ENCODE data around the gene PNLIPRP3. TPM values are rescaled to one million over a fixed set of nuclear protein-coding genes. Genes with fewer than 3 reads are reported as not detected.

PNLIPRP3 gene
- total RNA-seq, 3 donors from 2014 or later, result 0.28 TPM; not detected in 2

- Histone ChIP-seq H3K4me3 (no peak overlapping the region), H3K36me3 (ENCODE audit: low read depth) (no peaks in the 10 kb centered on the region), H3K9me3 (no peaks in the 10 kb centered on the region), H3K4me1 (ENCODE audit: low read depth) (no peaks in the 10 kb centered on the region)
- no peak for TF ChIP-seq CTCF (IDR thresholded peaks at IDR 0.05)
- DNase-seq, result no peak
- ATAC-seq, result no peak
- intact Hi-C loops (cut with DNase I, micrococcal nuclease), result no loop called here
Observed at GRCh38 chr10:116472891-116473290, 45.2 kb downstream of the PNLIPRP3 start.

- Histone ChIP-seq H3K4me3 (no peak overlapping the region), H3K4me1 (ENCODE audit: low read depth) (no peaks in the 10 kb centered on the region), H3K9me3 (no peaks in the 10 kb centered on the region), H3K36me3 (ENCODE audit: low read depth) (no peaks in the 10 kb centered on the region)
- ATAC-seq (no peak), DNase-seq (no peak)
- no peak for TF ChIP-seq CTCF (IDR thresholded peaks at IDR 0.05)
- intact Hi-C loops (cut with DNase I, micrococcal nuclease), result no loop called here
Observed at GRCh38 chr10:116475866-116476265, 48.2 kb downstream of the PNLIPRP3 start.

GRCh38 chr10:116476461-116476860, 48.8 kb downstream of the PNLIPRP3 start:
- no peaks in the 10 kb centered on the region for H3K36me3 ChIP-seq (ENCODE audit: low read depth)
- no peaks in the 10 kb centered on the region for H3K9me3 ChIP-seq
- DNase-seq (no peak), ATAC-seq (no peak)
- H3K4me1 ChIP-seq (ENCODE audit: low read depth), result no peaks in the 10 kb centered on the region
- no peak for TF ChIP-seq CTCF (IDR thresholded peaks at IDR 0.05)
- intact Hi-C loops (cut with DNase I, micrococcal nuclease), result no loop called here
- no peak overlapping the region for H3K4me3 ChIP-seq

- Histone ChIP-seq H3K36me3 (ENCODE audit: low read depth) (no peaks in the 10 kb centered on the region), H3K9me3 (no peaks in the 10 kb centered on the region), H3K4me1 (ENCODE audit: low read depth) (no peaks in the 10 kb centered on the region), H3K4me3 (no peak overlapping the region)
- no peak for DNase-seq
- TF ChIP-seq CTCF (IDR thresholded peaks at IDR 0.05), result no peak
- intact Hi-C loops (cut with DNase I, micrococcal nuclease), result no loop called here
- ATAC-seq, result no peak
Observed at GRCh38 chr10:116477986-116478664, 50.5 kb downstream of the PNLIPRP3 start.

- intact Hi-C loops (cut with DNase I, micrococcal nuclease), result no loop called here
- DNase-seq (no peak), ATAC-seq (no peak)
- H3K4me3 ChIP-seq, result no peak overlapping the region
- H3K4me1 ChIP-seq (ENCODE audit: low read depth), result no peaks in the 10 kb centered on the region
- no peaks in the 10 kb centered on the region for H3K9me3 ChIP-seq
- no peaks in the 10 kb centered on the region for H3K36me3 ChIP-seq (ENCODE audit: low read depth)
- no peak for TF ChIP-seq CTCF (IDR thresholded peaks at IDR 0.05)
Observed at GRCh38 chr10:116486770-116487448, 59.3 kb downstream of the PNLIPRP3 start.
